H1 (cell line): ENCODE measurements around the gene SMG7. TPM values are rescaled to one million over a fixed set of nuclear protein-coding genes. Genes with fewer than 3 reads are reported as not detected.

Experiments
- CTCF ChIA-PET: fragments of 300-600 bp; sonication (Branson Sonifier 250); formaldehyde crosslinking; loops from one replicate; lab custom pipeline; 2021; ENCODE audit not compliant: partially characterized antibody; lab: Charles Lee
- POLR2A ChIA-PET: fragments of 300-600 bp; sonication (Branson Sonifier 250); formaldehyde crosslinking; loops from one replicate; lab custom pipeline; 2021; ENCODE audit warnings: inconsistent platforms; ENCODE audit not compliant: partially characterized antibody; lab: Charles Lee
- DNase-seq, 2 experiments: peaks; one replicate each; pipeline versions ENCODE4 v3.0.0 to v3.0.0-alpha.2; 2010 to 2022; ENCODE audit warnings: low spot score in 2 of 2, low read depth in 1 of 2, mixed read lengths in 1 of 2
- FAIRE-seq: peaks from 2 replicates; lab custom pipeline; 2011; peaks lifted over from hg19 to GRCh38; lab: Jason Lieb, UNC
- H2AFZ ChIP-seq: 2 replicates; pipeline ENCODE4 v1.8.1; 2012; ENCODE audit warnings: low read length, inconsistent platforms
- H2AK5ac ChIP-seq: 2 replicates; pipeline ENCODE4 v1.6.1; 2013; ENCODE audit warnings: low read depth, low read length
- H2BK120ac ChIP-seq: replicated peaks from 2 replicates; pipeline ENCODE3; 2013; ENCODE audit warnings: low read depth, low read length, inconsistent platforms
- H2BK12ac ChIP-seq: 2 replicates; pipeline ENCODE4 v1.6.1; 2013; ENCODE audit warnings: low read depth, low read length
- H2BK15ac ChIP-seq: 2 replicates; pipeline ENCODE4 v1.6.1; 2013; ENCODE audit warnings: low read length
- H2BK20ac ChIP-seq: 2 replicates; pipeline ENCODE4 v1.6.1; 2013; ENCODE audit warnings: low read length
- H2BK5ac ChIP-seq: 2 replicates; pipeline ENCODE4 v1.6.1; 2013; ENCODE audit warnings: low read depth, low read length
- H3K14ac ChIP-seq: 2 replicates; pipeline ENCODE4 v1.6.1; 2013; ENCODE audit warnings: inconsistent platforms; ENCODE audit not compliant: insufficient read length
- H3K18ac ChIP-seq: 2 replicates; pipeline ENCODE4 v1.6.1; 2013; ENCODE audit warnings: low read length; ENCODE audit errors: extremely low read depth
- H3K23ac ChIP-seq: 2 replicates; pipeline ENCODE4 v1.6.1; 2013; ENCODE audit warnings: inconsistent platforms; ENCODE audit not compliant: insufficient read length
- H3K23me2 ChIP-seq: 2 replicates; pipeline ENCODE4 v1.6.1; 2013; ENCODE audit warnings: low read depth, low read length
- H3K27ac ChIP-seq: 2 replicates; pipeline ENCODE4 v1.6.1; 2011; ENCODE audit warnings: low read depth, low read length, inconsistent platforms
- H3K27me3 ChIP-seq, 4 experiments: replicated peaks in 1 of 4; 1 replicate in 1 of 4; 2 replicates in 3 of 4; pipeline versions ENCODE4 v1.6.1 to v1.8.1; 2011 to 2013; ENCODE audit warnings: low read length in 3 of 4, mild to moderate bottlenecking in 3 of 4, inconsistent platforms in 2 of 4, mixed read lengths in 2 of 4, moderate library complexity in 1 of 4; ENCODE audit not compliant: control insufficient read depth in 3 of 4, insufficient read depth in 3 of 4; ENCODE audit errors: extremely low read depth in 1 of 4
- H3K36me3 ChIP-seq, 4 experiments: 2 replicates each; pipeline versions ENCODE4 v1.6.1 to v1.8.1; 2011 to 2013; ENCODE audit warnings: mild to moderate bottlenecking in 4 of 4, low read length in 3 of 4, moderate library complexity in 2 of 4, control low read depth in 1 of 4, inconsistent platforms in 1 of 4; ENCODE audit not compliant: insufficient read depth in 4 of 4, control insufficient read depth in 2 of 4
- H3K4ac ChIP-seq: replicated peaks from 2 replicates; pipeline ENCODE3; 2013; ENCODE audit warnings: low read length, low read depth, mixed read lengths, inconsistent platforms; ENCODE audit not compliant: insufficient read length
- H3K4me1 ChIP-seq, 4 experiments: replicated peaks in 1 of 4; 1 replicate in 1 of 4; 2 replicates in 3 of 4; pipeline versions ENCODE4 v1.6.1 to v1.8.1; 2011 to 2013; ENCODE audit warnings: low read length in 3 of 4, inconsistent platforms in 2 of 4, mixed read lengths in 1 of 4; ENCODE audit not compliant: insufficient read depth in 4 of 4, control insufficient read depth in 3 of 4
- H3K4me2 ChIP-seq, 2 experiments: 2 replicates each; pipeline versions ENCODE4 v1.6.1 to v1.8.1; 2011 to 2013; ENCODE audit warnings: low read depth in 2 of 2, low read length in 2 of 2, control low read depth in 1 of 2, inconsistent platforms in 1 of 2, mild to moderate bottlenecking in 1 of 2; ENCODE audit not compliant: insufficient read depth in 1 of 2
- H3K4me3 ChIP-seq, 4 experiments: fragments of 200-600, 300-600 bp in 1 of 4; sonication (generic), shearing (Covaris generic), sonication (Bioruptor Twin) in 1 of 4; 2 replicates each; pipeline versions ENCODE4 v1.5.1 to v1.8.1; 2011 to 2016; ENCODE audit warnings: low read length in 4 of 4, low read depth in 3 of 4, control low read depth in 2 of 4, inconsistent platforms in 2 of 4, mild to moderate bottlenecking in 2 of 4, mixed read lengths in 1 of 4, moderate library complexity in 1 of 4; ENCODE audit not compliant: insufficient read depth in 2 of 4; ENCODE audit errors: extremely low read depth in 1 of 4
- H3K56ac ChIP-seq: replicated peaks from 2 replicates; pipeline ENCODE3; 2013; ENCODE audit warnings: low read depth, mild to moderate bottlenecking, mixed read lengths, low read length, inconsistent platforms; ENCODE audit not compliant: insufficient read length
- H3K79me1 ChIP-seq: 2 replicates; pipeline ENCODE4 v1.6.1; 2013; ENCODE audit warnings: low read depth, low read length, control low read depth
- H3K79me2 ChIP-seq, 2 experiments: 2 replicates each; pipeline versions ENCODE4 v1.6.1 to v1.8.1; 2012 to 2013; ENCODE audit warnings: low read length in 2 of 2, mild to moderate bottlenecking in 2 of 2, inconsistent platforms in 1 of 2; ENCODE audit not compliant: insufficient read depth in 2 of 2, control insufficient read depth in 1 of 2
- H3K9ac ChIP-seq, 4 experiments: replicated peaks in 1 of 4; 1 replicate in 1 of 4; 2 replicates in 3 of 4; pipeline versions ENCODE4 v1.6.1 to v1.8.1; 2011 to 2013; ENCODE audit warnings: low read depth in 3 of 4, low read length in 3 of 4, control low read depth in 2 of 4, mild to moderate bottlenecking in 2 of 4, moderate library complexity in 2 of 4, inconsistent platforms in 1 of 4; ENCODE audit errors: extremely low read depth in 1 of 4
- H3K9me3 ChIP-seq, 2 experiments: 2 replicates each; pipeline versions ENCODE4 v1.6.1 to v1.8.1; 2012 to 2013; ENCODE audit warnings: mild to moderate bottlenecking in 2 of 2, moderate library complexity in 2 of 2, control low read depth in 1 of 2, inconsistent platforms in 1 of 2, low read depth in 1 of 2, low read length in 1 of 2, mixed read lengths in 1 of 2; ENCODE audit not compliant: insufficient read depth in 2 of 2
- H4K20me1 ChIP-seq, 2 experiments: replicated peaks in 1 of 2; 2 replicates each; pipeline versions ENCODE3 to v1.8.1; 2011 to 2013; ENCODE audit warnings: inconsistent platforms in 2 of 2, low read length in 2 of 2, mild to moderate bottlenecking in 1 of 2; ENCODE audit not compliant: insufficient read depth in 2 of 2, control insufficient read depth in 1 of 2
- H4K5ac ChIP-seq: 2 replicates; pipeline ENCODE4 v1.6.1; 2013; ENCODE audit warnings: low read length, low read depth, mixed read lengths, inconsistent platforms; ENCODE audit not compliant: insufficient read length
- H4K8ac ChIP-seq: 2 replicates; pipeline ENCODE4 v1.8.0; 2013; ENCODE audit warnings: mild to moderate bottlenecking, moderate library complexity, low read length, inconsistent platforms; ENCODE audit not compliant: insufficient read depth; ENCODE audit errors: extremely low read depth
- H4K91ac ChIP-seq: replicated peaks from 2 replicates; pipeline ENCODE3; 2013; ENCODE audit warnings: low read length, mixed read lengths, inconsistent platforms; ENCODE audit not compliant: insufficient read length
- ATF3 ChIP-seq: IDR thresholded peaks from 2 replicates; pipeline ENCODE4 v1.6.1; 2011; ENCODE audit warnings: low read depth, mild to moderate bottlenecking, low read length; ENCODE audit not compliant: insufficient read depth
- EGR1 ChIP-seq: IDR thresholded peaks from 2 replicates; pipeline ENCODE4 v1.6.1; 2011; ENCODE audit warnings: low read depth, low read length, borderline replicate concordance
- RFX5 ChIP-seq: IDR thresholded peaks from 2 replicates; pipeline ENCODE4 v1.6.1; 2011; ENCODE audit warnings: low read depth, low read length, improper control_type of control experiment, borderline replicate concordance
- SIX5 ChIP-seq: IDR thresholded peaks from 2 replicates; pipeline ENCODE4 v1.6.1; 2011; ENCODE audit warnings: mild to moderate bottlenecking, low read depth, low read length
- SP1 ChIP-seq: IDR thresholded peaks from 2 replicates; pipeline ENCODE4 v1.6.1; 2011; ENCODE audit warnings: low read depth, low read length
- SP2 ChIP-seq: IDR thresholded peaks from 2 replicates; pipeline ENCODE4 v1.6.1; 2012; ENCODE audit warnings: mild to moderate bottlenecking, low read length, inconsistent platforms
- SUZ12 ChIP-seq: fragments of 200-600 bp; sonication (generic); IDR thresholded peaks from 2 replicates; pipeline ENCODE4 v1.6.1; 2012; ENCODE audit warnings: mild to moderate bottlenecking, inconsistent platforms, low read length, moderate library complexity, mixed read lengths
- WGBS, 2 experiments: shearing (Covaris generic) in 1 of 2; methylation state at CpG; one replicate each; pipeline versions ENCODE4 v1.1.6 to v1.1.7; 2013 to 2015; ENCODE audit warnings: low lambda C conversion rate in 2 of 2, mixed read lengths in 2 of 2, inconsistent platforms in 1 of 2, low coverage in 1 of 2, missing lambda C conversion rate in 1 of 2; ENCODE audit not compliant: insufficient replicate concordance in 2 of 2, insufficient coverage in 1 of 2, insufficient read length in 1 of 2; ENCODE audit errors: extremely low coverage in 1 of 2, missing lambda C conversion rate in 1 of 2; 5-methylcytosine and 5-hydroxymethylcytosine counted together
- polyA plus RNA-seq, 7 experiments: library from polyadenylated mRNA; depleted of rRNA in 3 of 7; stranded (reverse) in 5 of 7; unstranded in 2 of 7; fragments of >200 nt in 5 of 7; fragments of 200-250 nt in 2 of 7; gene quantifications; 1 replicate in 5 of 7; 2 replicates in 1 of 7; 4 replicates in 1 of 7; pipeline versions ENCODE4 v1.2.1 to v1.2.3, GENCODE V29; 2011 to 2013; ENCODE audit warnings: missing spikeins in 2 of 7, mixed read lengths in 2 of 7
- total RNA-seq: library from RNA; stranded (reverse); fragmentation: NEBNext Ultra II Directional; extraction: Animal tissue kit (Norgen Biotek cat#: 25700); gene quantifications from 2 replicates; pipeline ENCODE4 v1.2.1, GENCODE V29; 2021

SMG7 gene
- total and polyA plus RNA-seq, 2 of the 8 experiments (the other 6 are each of a cell fraction or from before 2014, with no cell fraction given), result 39.3 to 65.6 TPM

GRCh38 chr1:183570451-183570850 is 98.2 kb downstream of the SMG7 start:
- H3K14ac ChIP-seq, result no peak overlapping the region
- no peak overlapping the region for H3K27ac ChIP-seq
- no peaks in the 10 kb centered on the region for H3K4me1 ChIP-seq
- no peaks in the 10 kb centered on the region for H4K20me1 ChIP-seq
- no peak overlapping the region for H4K5ac ChIP-seq
- WGBS, 2 experiments, result 84% methylated on average over 4 of the region's 4 CpGs; no CpG with 5 or more reads in 1 of the 2 experiments
- no peak overlapping the region for H2AFZ ChIP-seq
- no peak overlapping the region for H2BK120ac ChIP-seq
- H3K4me2 ChIP-seq, result no peak overlapping the region
- DNase-seq (no peak), FAIRE-seq (no peak)
- H2BK20ac ChIP-seq, result no peak overlapping the region
- H4K8ac ChIP-seq, result no peak overlapping the region
- H2AK5ac ChIP-seq, result no peak overlapping the region
- H2BK15ac ChIP-seq, result no peak overlapping the region
- H3K56ac ChIP-seq, result no peak overlapping the region
- no peaks in the 10 kb centered on the region for H3K79me1 ChIP-seq
- no peak overlapping the region for H4K91ac ChIP-seq
- H3K79me2 ChIP-seq, result no peaks in the 10 kb centered on the region
- H3K18ac ChIP-seq, result no peak overlapping the region
- no peak overlapping the region for H3K4ac ChIP-seq
- H2BK12ac ChIP-seq, result no peak overlapping the region
- CTCF ChIA-PET, result interaction anchor here (0.5 to 2.2 kb wide), 7 partner anchors 10 to 608 kb away, joined by 3 to 9 read pairs (median 4); no protein-coding TSS in a partner anchor
- POLR2A ChIA-PET, result interaction anchor here (1.6 to 2.2 kb wide), 3 partner anchors 8 to 302 kb away, joined by 3 to 10 read pairs (median 4); no protein-coding TSS in a partner anchor
- no peaks in the 10 kb centered on the region for H3K27me3 ChIP-seq
- no peak overlapping the region for H3K4me3 ChIP-seq
- H3K9me3 ChIP-seq, result no peaks in the 10 kb centered on the region
- no peak for TF ChIP-seq SP2
- no peak for TF ChIP-seq EGR1
- TF ChIP-seq SIX5, result no peak
- no peak for TF ChIP-seq SP1
- no peak for TF ChIP-seq ATF3
- TF ChIP-seq SUZ12, result no peak
- no peak for TF ChIP-seq RFX5
- H3K9ac ChIP-seq, result no peak overlapping the region
- no peak overlapping the region for H2BK5ac ChIP-seq
- H3K23me2 ChIP-seq, result no peaks in the 10 kb centered on the region
- no peak overlapping the region for H3K23ac ChIP-seq
- H3K36me3 ChIP-seq, result no peaks in the 10 kb centered on the region; a peak in 1 of 8 replicates
